Fibroblast of skin of left biceps (primary cell): ENCODE measurements around the gene FIBP.
A peak's percentile ranks its signal among the peaks of the same experiment; 100 is the strongest.

Experiments used
- DNase-seq, 2 experiments: peaks; one replicate each; pipeline ENCODE4 v3.0.0-alpha.2; 2013; ENCODE audit warnings: low read depth in 2 of 2

Gene FIBP

GRCh38 chr11:65891219-65892136 is 3.2 kb upstream of the FIBP start:
- DNase-seq = no peak

DNA sequence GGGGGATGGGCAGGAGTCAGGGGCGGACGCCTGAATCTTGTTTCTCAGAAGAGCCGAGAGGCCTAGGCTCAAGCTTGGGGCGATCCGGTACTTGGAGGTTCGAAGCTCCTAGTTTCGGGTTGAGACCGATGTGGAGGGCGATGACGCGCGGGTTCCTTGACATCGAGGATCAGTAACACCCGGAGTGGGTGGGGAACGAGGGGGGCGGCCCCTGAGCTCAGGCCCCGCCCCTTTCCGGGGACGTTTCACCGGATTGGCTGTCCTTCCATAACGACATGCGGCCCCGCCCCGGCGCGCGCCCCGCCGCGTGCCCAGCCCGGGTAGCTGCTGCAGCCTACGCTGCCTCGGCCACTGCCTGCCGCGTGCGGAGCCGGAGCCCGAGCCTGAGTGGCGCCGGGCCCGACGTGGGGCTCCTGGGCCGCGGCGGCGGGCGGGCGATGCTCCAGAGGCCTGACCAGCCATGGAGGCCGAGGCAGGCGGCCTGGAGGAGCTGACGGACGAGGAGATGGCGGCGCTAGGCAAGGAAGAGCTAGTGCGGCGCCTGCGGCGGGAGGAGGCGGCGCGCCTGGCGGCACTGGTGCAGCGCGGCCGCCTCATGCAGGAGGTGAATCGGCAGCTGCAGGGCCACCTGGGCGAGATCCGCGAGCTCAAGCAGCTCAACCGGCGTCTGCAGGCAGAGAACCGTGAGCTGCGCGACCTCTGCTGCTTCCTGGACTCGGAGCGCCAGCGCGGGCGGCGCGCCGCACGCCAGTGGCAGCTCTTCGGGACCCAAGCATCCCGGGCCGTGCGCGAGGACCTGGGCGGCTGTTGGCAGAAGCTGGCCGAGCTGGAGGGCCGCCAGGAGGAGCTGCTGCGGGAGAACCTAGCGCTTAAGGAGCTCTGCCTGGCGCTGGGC is 2.3 kb upstream of the FIBP start, which contains the start of gene CCDC85B:
Gene CCDC85B, plus strand, starts transcription at position 350 of the 895 bp plus-strand sequence. Its CDS starts 111 bp downstream, at position 461.
- peak; percentile 84 to 88 for DNase-seq

DNA sequence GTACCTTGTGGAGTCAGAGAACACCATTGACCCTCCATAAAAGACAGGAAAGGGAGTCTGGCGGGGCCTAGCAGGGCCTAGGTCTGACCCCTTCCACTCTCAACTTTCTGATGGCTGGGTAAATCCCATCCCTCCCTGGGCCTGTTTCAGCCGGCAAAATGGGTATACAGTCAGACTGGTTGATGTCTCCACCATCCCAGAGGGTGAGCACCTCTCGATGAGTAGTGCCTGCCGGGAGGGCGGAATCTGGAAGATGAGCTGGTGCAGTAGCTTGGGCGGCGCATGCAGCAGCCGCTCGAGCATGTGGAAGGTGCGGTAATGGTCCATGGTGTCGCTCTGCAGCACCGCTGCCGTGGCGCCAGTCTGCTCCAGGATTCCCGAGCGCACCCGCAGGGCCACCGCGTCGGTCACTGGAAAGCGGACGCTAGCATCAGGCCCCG is 528 bp downstream of the FIBP start:
- DNase-seq = no peak

DNA sequence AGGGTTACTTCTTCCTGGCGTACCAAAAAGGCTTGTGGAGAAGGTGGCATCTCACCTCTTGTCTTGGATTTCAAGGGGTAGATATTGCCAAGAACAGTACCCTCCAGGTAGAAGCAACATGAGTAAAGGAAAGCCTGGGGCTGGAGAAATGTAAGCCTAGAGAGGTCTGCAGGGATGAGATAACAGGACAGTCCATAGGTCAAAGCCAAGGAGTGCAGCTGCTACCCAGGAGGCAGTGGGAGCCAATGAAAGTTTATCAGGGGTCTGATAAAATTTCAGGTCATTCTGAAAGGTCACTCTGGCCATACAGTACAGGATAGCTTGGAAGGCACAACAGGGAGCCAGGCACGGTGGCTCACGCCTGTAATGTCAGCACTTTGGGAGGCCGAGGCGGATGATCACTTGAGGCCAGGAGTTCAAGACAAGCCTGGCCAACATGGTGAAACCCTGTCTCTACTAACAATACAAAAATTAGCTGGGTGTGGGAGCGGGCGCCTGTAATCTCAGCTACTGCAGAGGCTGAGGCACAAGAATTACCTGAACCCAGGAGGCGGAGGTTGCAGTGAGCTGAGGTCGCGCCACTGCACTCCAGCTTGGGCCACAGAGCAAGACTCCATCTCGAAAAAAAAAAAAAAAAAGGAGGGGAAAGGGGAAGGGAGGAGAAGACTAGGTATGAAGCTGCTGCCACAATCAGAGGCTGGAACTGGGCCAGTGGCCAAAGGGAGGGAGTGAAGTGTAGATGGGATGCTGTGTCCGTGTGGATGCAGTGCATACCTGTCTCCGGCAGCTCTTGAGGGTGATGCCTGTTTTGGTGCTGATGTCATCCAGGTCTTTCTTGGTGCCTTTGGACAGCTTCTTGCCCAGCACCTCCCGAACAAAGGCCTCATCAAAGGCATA is 1.2 kb downstream of the FIBP start:
- no peak for DNase-seq

DNA sequence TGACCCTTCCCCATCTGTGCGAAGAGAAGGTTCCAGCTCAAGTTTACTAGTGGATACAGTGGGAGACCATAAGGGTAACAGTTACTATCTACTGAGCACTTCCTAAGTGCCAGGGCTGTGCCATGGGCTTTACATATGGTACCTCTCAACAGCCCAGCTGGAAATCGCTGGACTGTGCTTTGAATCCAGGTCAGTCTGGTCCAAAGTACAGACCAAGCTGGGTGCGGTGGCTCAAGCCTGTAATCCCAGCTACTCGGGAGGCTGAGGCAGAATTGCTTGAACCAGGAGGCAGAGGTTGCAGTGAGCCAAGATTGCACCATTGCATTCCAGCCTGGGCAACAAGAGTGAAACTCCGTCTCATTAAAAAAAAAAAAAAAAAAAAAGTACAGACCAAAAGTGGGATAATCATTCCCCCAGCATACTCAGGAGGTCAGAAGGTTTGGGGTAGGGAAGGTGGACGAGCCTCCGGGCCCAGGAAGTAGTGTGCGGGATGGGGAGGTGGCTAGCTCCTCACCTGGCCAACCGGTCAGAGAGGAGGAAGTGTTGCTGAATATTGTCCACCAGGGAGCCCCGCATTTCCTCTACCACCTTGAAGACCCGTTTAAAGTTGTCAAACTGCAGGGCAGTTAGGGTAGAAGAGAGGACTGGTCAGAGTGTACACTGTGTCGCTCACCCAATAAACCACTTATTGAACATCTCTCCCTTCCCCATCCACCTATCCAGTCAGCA is 2.3 kb downstream of the FIBP start:
- DNase-seq = no peak

DNA sequence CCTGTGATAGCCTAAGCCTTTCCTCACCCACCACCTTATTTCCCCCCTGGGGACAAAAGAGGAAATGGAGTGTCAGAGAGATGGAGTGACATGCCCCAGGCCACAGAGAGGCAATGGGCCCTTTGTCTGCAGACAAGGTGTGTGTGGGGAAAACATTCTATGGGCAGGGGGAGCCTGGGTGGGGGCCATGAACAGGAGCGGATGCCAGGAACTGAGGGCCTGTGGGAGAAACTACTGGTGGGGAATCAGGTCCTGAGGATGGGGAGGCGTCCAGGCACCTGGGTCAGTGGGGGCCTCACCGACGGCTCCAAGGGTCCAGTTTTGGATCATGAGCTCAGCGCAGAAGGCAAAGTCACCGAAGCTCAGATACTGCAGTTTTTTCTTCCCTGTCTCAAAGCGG is 3.0 kb downstream of the FIBP start:
- DNase-seq = no peak

DNA sequence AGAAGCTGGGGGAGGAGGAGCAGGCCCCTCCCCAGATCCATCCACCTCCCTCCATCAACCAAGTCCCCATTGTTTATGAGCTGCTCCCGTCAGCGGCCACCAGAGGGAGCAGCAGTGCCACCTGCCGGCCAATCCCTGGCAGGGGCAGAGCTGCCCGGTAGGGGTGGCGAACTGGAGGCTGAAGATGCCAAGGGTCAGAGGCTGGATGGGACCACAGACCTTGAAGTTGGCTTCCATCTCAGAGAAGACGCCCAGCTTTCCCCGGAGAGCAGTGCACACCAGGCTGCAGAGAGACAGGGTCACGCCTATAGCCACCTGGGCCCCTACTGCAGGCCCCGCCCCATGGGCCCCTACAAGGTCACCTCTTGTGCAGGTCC is 3.6 kb downstream of the FIBP start:
- DNase-seq = no peak

DNA sequence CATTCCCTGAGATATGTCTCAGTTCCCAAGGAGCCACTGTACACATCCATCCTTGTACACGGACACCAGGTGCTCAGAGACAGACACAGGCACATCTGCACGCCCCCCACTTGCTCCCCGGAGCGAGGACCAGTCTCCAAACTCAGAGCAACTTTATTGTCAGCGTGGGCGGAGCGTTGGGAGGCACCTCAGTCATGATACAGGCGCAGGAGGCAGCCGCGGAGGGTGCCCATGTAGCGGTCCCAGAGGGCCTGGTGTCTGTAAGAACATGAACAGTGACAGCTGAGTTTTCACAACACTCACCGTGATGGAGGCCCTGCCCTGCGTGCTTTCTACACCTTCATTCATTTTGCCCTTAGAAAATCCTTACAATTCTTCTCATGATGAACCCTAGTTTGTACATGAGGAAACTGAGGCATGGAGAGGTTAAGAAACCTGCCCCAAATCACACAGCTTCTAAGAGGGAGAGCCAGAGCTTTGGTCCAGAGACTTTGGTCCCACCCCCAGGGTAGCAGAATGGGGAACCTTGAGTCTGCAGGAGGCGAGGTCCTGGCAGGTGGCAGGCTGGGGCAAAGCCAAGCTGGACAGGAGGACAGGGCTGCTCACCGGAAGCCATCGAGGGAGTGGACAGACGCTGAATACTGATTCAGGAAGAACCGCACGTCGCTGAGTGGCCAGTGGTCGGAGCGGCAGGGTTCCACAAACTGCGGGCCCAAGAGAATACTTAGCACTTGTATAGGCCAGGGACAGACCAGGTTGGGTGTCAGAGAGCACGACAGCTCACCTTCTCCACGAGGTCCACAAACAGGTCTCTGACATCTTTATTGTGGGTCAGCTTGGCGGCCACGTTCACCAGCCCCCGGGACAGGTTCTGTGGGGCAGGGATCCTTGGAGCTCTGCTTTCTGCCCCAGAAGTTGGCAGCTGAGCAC is 4.2 kb downstream of the FIBP start:
- no peak for DNase-seq

DNA sequence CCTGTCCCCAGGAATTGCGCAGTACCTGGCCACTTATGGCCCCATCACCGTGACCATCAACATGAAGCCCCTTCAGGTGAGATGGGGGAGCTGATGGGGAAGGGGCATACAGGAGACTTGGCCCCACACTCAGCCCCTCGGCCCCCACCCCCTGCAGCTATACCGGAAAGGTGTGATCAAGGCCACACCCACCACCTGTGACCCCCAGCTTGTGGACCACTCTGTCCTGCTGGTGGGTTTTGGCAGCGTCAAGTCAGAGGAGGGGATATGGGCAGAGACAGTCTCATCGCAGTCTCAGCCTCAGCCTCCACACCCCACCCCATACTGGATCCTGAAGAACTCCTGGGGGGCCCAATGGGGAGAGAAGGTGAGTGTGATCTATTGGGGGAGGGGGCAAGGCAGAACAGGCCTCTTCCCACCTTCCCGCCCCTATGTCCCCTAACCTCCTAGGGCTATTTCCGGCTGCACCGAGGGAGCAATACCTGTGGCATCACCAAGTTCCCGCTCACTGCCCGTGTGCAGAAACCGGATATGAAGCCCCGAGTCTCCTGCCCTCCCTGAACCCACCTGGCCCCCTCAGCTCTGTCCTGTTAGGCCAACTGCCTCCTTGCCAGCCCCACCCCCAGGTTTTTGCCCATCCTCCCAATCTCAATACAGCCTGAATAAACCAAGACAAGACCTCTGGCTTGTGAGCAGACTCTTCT is 5.1 kb downstream of the FIBP start:
- no peak for DNase-seq

DNA sequence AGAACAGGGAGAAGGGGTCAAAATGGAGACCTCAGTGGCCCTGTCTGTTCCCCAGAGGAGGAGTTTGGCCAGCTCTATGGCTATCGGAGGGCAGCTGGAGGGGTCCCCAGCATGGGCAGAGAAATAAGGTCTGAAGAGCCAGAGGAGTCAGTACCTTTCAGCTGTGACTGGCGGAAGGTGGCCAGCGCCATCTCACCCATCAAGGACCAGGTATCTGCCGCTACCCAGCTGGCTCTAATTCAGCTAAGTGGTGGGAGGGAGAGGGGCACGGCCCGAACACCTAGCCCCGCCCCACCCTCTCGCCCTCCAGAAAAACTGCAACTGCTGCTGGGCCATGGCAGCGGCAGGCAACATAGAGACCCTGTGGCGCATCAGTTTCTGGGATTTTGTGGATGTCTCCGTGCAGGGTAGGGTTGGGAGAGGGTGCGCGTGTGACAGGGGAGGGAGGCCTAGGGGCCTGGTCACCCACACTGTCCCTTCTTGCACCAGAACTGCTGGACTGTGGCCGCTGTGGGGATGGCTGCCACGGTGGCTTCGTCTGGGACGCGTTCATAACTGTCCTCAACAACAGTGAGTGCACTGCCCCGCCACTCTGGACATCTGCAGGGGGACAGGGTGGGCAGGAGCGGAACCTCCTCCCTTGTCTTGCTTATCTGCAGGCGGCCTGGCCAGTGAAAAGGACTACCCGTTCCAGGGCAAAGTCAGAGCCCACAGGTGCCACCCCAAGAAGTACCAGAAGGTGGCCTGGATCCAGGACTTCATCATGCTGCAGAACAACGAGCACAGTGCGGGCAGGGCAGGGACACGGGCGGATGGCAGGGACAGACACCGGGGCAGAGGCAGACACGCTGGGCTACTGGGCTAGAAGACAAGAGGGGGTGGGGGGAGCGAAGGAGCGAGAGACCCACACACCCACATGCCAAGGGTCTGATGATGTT is 5.9 kb downstream of the FIBP start:
- DNase-seq = no peak

DNA sequence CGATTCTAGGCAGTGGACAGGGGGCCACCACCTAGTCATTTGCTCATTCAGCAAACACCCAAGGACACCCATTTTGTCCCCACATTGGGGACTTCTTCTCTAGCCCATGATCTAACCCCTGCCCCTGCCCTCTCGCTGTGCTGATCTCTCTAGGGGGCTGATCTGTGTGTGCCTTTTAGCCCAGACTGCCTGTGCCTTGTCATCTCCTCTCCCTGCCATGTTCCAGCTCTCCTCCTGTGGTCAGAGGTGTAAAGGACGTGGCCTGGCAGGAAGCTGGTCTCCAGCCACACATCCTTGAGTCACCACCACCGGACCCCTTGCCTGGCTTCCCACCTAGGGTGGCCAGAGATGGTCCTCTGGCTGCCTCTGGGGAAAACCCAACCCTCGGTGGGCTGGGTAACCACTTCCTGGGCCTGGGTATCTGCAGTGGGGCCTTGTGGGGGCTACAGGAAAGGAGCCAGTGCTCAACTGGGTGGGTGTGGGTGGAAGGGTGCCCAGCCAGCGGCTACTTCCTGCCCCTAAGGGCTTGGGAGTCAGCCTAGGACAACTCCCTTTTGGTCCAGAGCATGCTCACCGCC is 7.3 kb downstream of the FIBP start:
- DNase-seq = no peak

- DNase-seq = no peak
Observed at GRCh38 chr11:65880027-65880426, 8.2 kb downstream of the FIBP start.

DNA sequence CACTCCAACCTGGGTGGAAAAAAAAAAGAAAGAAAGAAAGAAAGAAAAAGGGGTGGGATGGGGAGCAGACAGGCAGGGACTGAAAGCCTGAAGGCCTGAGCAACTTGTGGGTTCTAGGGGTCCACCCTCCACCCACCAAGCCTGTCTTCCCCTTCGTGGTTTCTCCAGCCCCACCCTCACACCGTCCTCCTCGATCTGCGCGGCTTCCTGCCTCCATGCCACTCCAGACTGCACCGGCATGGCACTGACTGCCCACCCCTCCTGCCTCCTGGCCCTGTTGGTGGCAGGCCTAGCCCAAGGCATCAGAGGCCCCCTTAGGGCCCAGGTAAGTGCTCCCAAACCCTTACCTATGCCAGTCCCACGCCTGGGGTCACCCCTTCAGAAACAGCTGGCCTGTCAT is 8.7 kb downstream of the FIBP start, which contains the start of gene CTSW:
Gene CTSW, plus strand, starts transcription at position 221 of the 400 bp plus-strand sequence. Its CDS starts 18 bp downstream, at position 239.
- DNase-seq = no peak

- DNase-seq = peak; percentile 75
Observed at GRCh38 chr11:65873318-65874156, 14.7 kb downstream of the FIBP start.

DNA sequence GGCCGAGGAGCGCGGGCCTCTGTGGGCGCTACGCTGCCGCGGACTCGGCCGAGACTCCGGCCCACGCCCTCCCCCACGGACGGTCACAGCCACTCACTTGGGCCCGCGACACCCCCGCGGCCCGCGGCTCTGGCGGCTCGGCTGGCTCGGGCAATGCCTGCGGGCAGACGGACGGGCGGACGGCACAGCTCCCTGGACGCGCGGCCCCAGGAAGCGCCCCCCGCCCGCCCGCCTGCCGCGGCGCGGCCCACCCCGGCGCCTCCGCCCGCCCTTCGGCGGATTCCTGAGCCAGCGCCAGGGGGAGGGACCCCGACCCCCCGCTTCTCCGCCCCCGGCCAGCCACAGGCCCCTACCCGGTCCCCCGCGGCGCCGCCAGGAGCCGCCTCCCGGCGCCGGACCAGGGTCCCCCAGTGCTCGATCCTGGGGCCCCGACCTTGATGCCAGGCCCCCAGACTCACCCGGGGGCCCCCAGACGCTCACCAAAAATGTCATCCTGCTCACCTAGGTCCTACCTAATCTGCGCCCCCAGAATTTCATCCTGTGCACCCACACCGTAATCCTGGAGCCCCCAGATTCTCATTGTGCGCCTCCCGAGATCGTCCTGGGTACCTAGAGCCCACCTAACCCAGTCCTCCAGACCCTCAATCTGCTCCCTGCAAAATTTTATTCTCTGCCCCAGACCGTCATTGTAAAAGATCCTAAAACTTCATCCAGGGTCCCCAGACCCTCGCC is 15.5 kb downstream of the FIBP start, which contains the start of gene EFEMP2:
Gene EFEMP2, minus strand, starts transcription at position 215 of the 732 bp plus-strand sequence. CDS start 446 bp downstream, outside the sequence.
- no peak for DNase-seq
